Liver (tissue), 3 donors: ENCODE data around the gene OGFOD1.

ENCODE experiments used
- CTCF ChIP-seq: fragments of 150-350 bp; IDR thresholded peaks from 2 replicates; pipeline ENCODE4 v1.5.1; 2017; ENCODE audit warnings: improper control_type of control experiment, low read depth, low read length; ENCODE audit not compliant: missing input control
- JUND ChIP-seq, 2 donors: IDR thresholded peaks; 2 replicates each; pipeline ENCODE4 v1.6.1; 2016; ENCODE audit warnings: antibody characterized with exemption in 2 of 2
- RAD21 ChIP-seq, 2 donors: IDR thresholded peaks; 2 replicates each; pipeline ENCODE4 v1.6.1; 2016; ENCODE audit warnings: antibody characterized with exemption in 2 of 2, mild to moderate bottlenecking in 2 of 2
- SP1 ChIP-seq: IDR thresholded peaks from 2 replicates; pipeline ENCODE4 v1.6.1; 2018; ENCODE audit warnings: antibody characterized with exemption, mild to moderate bottlenecking
- donor health status: healthy.
- donor health status: healthy.

GRCh38 chr16:56424404-56424764 lies 27.0 kb upstream of the OGFOD1 start:
- no peak for TF ChIP-seq RAD21 (IDR thresholded peaks at IDR 0.05)
- no peak for TF ChIP-seq CTCF
- TF ChIP-seq SP1 = no peak
- no peak for TF ChIP-seq JUND (IDR thresholded peaks at IDR 0.05)
